Common myeloid progenitor, CD34-positive (primary cell): ENCODE results near the gene RAPGEF6.
"Not testable (repeated sequence)": the region's sequence is repeated elsewhere in the genome, so short reads cannot be mapped to it uniquely, and the experiment has no call there.

ENCODE experiments used
- CTCF ChIA-PET: fragments of 350-600 bp; sonication (Branson Sonifier 250); formaldehyde crosslinking; loops from one replicate; lab custom pipeline; 2021; ENCODE audit warnings: antibody characterized with exemption; lab: Charles Lee
- POLR2A ChIA-PET: fragments of 350-600 bp; sonication (Branson Sonifier 250); formaldehyde crosslinking; loops from one replicate; lab custom pipeline; 2021; ENCODE audit warnings: antibody characterized with exemption; lab: Charles Lee
- DNase-seq, 3 donors: peaks; one replicate each; pipeline versions ENCODE4 v3.0.0 to v3.0.0-alpha.2; 2013
- H3K27ac ChIP-seq, 2 experiments: 1 replicate in 1 of 2; 2 replicates in 1 of 2; pipeline ENCODE4 v1.7.0; 2013; ENCODE audit warnings: inconsistent platforms in 2 of 2, low read length in 2 of 2, mild to moderate bottlenecking in 2 of 2, low read depth in 1 of 2, moderate library complexity in 1 of 2; ENCODE audit not compliant: severe bottlenecking in 2 of 2, insufficient read depth in 1 of 2, poor library complexity in 1 of 2
- H3K27me3 ChIP-seq, 5 experiments: replicated peaks in 2 of 5; 1 replicate in 3 of 5; 2 replicates in 2 of 5; pipeline versions ENCODE4 v1.6.1 to v1.7.0; 2013; ENCODE audit warnings: low read length in 4 of 5, mild to moderate bottlenecking in 2 of 5, moderate library complexity in 2 of 5, inconsistent platforms in 1 of 5; ENCODE audit not compliant: insufficient read depth in 5 of 5, control insufficient read depth in 4 of 5
- H3K36me3 ChIP-seq, 4 experiments: 1 replicate in 2 of 4; 2 replicates in 2 of 4; pipeline versions ENCODE4 v1.6.1 to v1.7.0; 2013; ENCODE audit warnings: low read length in 3 of 4, control low read depth in 1 of 4, mild to moderate bottlenecking in 1 of 4; ENCODE audit not compliant: control insufficient read depth in 4 of 4, insufficient read depth in 4 of 4
- H3K4me1 ChIP-seq, 4 experiments: 1 replicate in 3 of 4; 2 replicates in 1 of 4; pipeline versions ENCODE4 v1.6.1 to v1.7.1; 2013; ENCODE audit warnings: low read length in 3 of 4, mild to moderate bottlenecking in 3 of 4, control low read depth in 1 of 4, inconsistent platforms in 1 of 4, moderate library complexity in 1 of 4; ENCODE audit not compliant: control insufficient read depth in 4 of 4, insufficient read depth in 4 of 4; ENCODE audit errors: control extremely low read depth in 1 of 4
- H3K4me3 ChIP-seq, 7 experiments: 1 replicate in 4 of 7; 2 replicates in 3 of 7; pipeline versions ENCODE4 v1.5.1 to v1.7.0; 2013; ENCODE audit warnings: mild to moderate bottlenecking in 7 of 7, low read length in 6 of 7, moderate library complexity in 6 of 7, inconsistent platforms in 2 of 7, low read depth in 2 of 7, control low read depth in 1 of 7; ENCODE audit not compliant: insufficient read depth in 4 of 7, control insufficient read depth in 1 of 7; ENCODE audit errors: extremely low read depth in 1 of 7
- H3K9me3 ChIP-seq, 5 experiments: 1 replicate in 4 of 5; 2 replicates in 1 of 5; pipeline versions ENCODE4 v1.6.1 to v1.7.1; 2013; ENCODE audit warnings: low read length in 4 of 5, mild to moderate bottlenecking in 2 of 5, inconsistent platforms in 1 of 5, low read depth in 1 of 5, moderate library complexity in 1 of 5; ENCODE audit not compliant: control insufficient read depth in 4 of 5, insufficient read depth in 2 of 5; ENCODE audit errors: control extremely low read depth in 1 of 5
- WGBS: methylation state at CpG from one replicate; pipeline ENCODE4 v1.1.5; 2013; ENCODE audit not compliant: insufficient coverage; 5-methylcytosine and 5-hydroxymethylcytosine counted together

Gene RAPGEF6

DNA sequence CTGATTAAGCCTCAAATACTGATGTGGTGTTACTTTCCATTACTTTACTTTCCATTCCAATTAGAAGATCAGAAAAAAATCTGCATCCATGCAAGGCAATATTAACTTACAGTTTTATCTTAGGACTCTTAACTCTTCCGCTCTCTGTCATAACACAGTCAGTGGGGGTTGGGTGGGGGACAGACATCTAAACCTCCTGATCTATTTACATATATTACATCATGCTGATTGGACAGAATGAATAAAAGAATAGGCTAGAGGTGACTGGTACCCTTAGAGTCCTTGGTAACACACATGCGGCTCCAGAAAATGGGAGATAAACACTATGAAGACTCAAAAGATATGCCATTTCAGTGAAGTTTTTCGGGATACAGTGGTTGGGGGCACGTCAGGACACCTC lies 27.6 kb downstream of the RAPGEF6 start:
- H3K27me3 ChIP-seq: no peaks in the 10 kb centered on the region
- ChIA-PET POLR2A (no interaction called here), CTCF (no interaction called here)
- peaks cover 0 to 3% (median 0%) of the 10 kb centered on the region in 4 experiments for H3K4me1 ChIP-seq
- H3K4me3 ChIP-seq: no peak overlapping the region
- no peak overlapping the region for H3K27ac ChIP-seq
- 100% methylated on average over 3 of the region's 4 CpGs for WGBS
- peaks cover 2 to 7% (median 5%) of the 10 kb centered on the region in 4 experiments for H3K36me3 ChIP-seq
- peak in 2 of 3 donors; percentile 3 to 29 for DNase-seq
- H3K9me3 ChIP-seq: no peaks in the 10 kb centered on the region

DNA sequence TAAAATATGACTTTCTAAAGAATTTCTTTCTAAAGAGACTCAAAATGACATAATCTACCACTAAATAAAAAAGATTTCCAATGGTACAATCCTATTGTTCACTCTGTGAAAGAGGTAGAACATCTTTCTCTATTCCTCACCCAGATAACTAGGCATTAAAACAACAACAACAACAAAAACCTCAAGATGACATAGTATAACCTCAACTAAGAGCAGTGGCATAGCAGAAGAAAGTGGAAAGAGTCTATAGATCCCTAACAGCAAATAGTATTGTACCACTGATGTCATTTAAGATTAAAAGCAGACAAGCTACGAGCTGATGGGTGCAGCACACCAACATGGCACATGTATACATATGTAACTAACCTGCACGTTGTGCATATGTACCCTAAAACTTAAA lies 29.9 kb downstream of the RAPGEF6 start:
- ChIA-PET CTCF (interaction anchor here (1.4 to 1.5 kb wide), 2 partner anchors 10 to 16 kb away, joined by 4 to 5 read pairs; no protein-coding TSS in a partner anchor), POLR2A (no interaction called here)
- WGBS: no CpG with 5 or more reads among the region's 2 CpGs

DNA sequence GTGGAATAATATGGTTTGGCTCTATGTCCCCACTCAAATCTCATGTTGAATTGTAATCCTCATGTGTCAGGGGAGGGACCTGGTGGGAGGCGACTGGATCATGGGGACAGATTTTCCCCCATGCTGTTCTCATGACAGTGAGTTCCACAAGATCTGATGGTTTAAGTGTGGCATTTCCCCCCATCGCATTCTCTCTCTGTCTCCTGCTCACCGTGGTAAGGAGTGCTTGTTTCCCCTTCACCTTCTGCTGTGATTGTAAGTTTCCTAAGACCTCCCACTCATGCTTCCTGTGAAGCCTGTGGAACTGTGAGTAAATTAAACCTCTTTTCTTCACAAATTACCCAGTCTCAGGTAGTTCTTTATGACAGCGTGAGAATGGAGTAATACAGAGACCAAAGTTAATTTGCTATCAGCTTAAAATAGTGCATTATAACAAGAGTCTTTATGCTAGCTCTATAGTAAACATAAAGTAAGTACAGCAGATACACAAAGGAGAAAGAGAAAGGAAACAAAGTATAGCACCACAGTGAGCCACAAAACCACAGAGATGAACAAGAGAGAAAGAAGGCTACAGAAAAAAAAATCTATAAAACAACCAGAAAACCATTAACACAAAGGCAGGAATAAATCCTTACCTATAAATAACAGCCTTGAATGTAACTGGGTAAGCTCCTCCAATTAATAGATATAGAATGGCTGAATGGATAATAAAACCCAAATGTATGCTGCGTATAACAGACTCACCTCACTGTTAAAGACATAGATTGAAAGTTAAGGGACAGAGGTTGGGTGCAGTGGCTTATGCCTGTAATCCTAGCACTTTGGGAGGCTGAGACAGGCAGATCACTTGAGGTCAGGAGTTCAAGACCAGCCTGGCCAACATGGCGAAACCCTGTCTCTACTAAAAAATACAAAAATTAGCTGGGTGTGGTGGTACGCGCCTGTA lies 39.7 kb downstream of the RAPGEF6 start:
- H3K27me3 ChIP-seq: no peaks in the 10 kb centered on the region
- H3K27ac ChIP-seq: no peak overlapping the region
- H3K36me3 ChIP-seq: peaks cover 0 to 2% (median under 1%) of the 10 kb centered on the region in 4 experiments
- POLR2A ChIA-PET: no interaction called here
- peak overlapping the region in 3 of 7 experiments; percentile 34 to 41 (median 37) for H3K4me3 ChIP-seq
- DNase-seq: peak; percentile 12 to 67 (median 66)
- CTCF ChIA-PET: interaction anchor here (0.6 to 1.5 kb wide), 5 partner anchors 8 to 943 kb away, joined by 4 to 7 read pairs (median 4); no protein-coding TSS in a partner anchor
- H3K9me3 ChIP-seq: no peaks in the 10 kb centered on the region
- WGBS: 60% methylated on average over 5 of the region's 8 CpGs
- peaks cover 0 to 25% (median 20%) of the 10 kb centered on the region in 4 experiments for H3K4me1 ChIP-seq

More for the DNA sequence above, 29.9 kb downstream of the RAPGEF6 start:
- H3K27me3 ChIP-seq: no peaks in the 10 kb centered on the region
- H3K27ac ChIP-seq: no peak overlapping the region
- H3K9me3 ChIP-seq: no peaks in the 10 kb centered on the region
- H3K4me3 ChIP-seq: no peak overlapping the region
- H3K4me1 ChIP-seq: peaks cover 0 to 3% (median 0%) of the 10 kb centered on the region in 4 experiments
- H3K36me3 ChIP-seq: peaks cover 0 to 8% (median 7%) of the 10 kb centered on the region in 4 experiments
- no peak for DNase-seq

DNA sequence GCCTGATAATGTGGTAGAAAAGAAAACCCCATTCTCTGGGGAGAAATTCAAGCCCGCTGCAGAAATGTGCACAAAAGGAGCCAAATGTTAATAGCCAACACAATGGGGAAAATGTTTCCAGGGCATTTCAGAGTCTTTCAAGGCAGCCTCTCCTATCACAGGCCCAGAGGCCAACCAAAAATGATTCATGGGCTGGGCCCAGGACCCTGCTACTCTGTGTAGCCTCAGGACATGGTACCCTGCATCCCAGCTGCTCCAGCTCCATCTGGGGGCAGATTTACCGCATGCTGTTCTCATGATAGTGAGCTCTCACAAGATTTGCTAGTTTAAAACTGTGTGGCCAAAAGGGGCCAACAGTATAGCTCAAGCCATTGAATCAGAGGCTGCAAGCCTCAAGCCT lies 41.1 kb downstream of the RAPGEF6 start:
- Histone ChIP-seq H3K4me3 (no peak overlapping the region), H3K27ac (no peak overlapping the region), H3K27me3 (no peaks in the 10 kb centered on the region), H3K4me1 (peaks cover 2 to 33% (median 26%) of the 10 kb centered on the region in 4 experiments), H3K9me3 (no peaks in the 10 kb centered on the region), H3K36me3 (peaks cover 0 to 2% (median under 1%) of the 10 kb centered on the region in 4 experiments)
- DNase-seq: no peak
- CTCF ChIA-PET: interaction anchor here (0.7 to 8.0 kb wide), 2 partner anchors 85 to 414 kb away, joined by 3 to 126 read pairs; partner anchors contain the start of gene ACSL6
- WGBS: 100% methylated on average over 2 of the region's 2 CpGs
- POLR2A ChIA-PET: no interaction called here

DNA sequence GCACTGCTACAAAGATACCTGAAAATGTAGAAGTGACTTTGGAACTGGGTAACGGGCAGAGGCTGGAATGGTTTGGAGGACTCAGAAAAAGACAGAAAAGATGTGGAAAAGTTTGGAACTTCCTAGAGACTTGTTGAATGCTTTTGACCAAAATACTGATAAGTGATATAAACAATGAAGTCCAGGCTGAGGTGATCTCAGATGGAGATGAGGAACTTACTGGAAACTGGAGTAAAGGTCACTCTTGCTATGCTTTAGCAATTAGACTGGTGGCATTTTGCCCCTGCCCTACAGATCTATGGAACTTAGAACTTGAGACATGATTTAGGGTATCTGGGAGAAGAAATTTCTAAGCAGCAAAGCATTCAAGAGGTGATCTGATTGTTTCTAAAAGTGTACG lies 41.6 kb downstream of the RAPGEF6 start:
- H3K27ac ChIP-seq, H3K36me3 ChIP-seq, H3K27me3 ChIP-seq, H3K9me3 ChIP-seq, DNase-seq, H3K4me3 ChIP-seq: not testable (repeated sequence)
- CTCF ChIA-PET: interaction anchor here (0.7 to 8.0 kb wide), 2 partner anchors 85 to 415 kb away, joined by 3 to 126 read pairs; partner anchors contain the start of gene ACSL6
- POLR2A ChIA-PET: interaction anchor here (0.5 to 0.7 kb wide), 2 partner anchors 169 to 204 kb away, joined by 3 to 4 read pairs; partner anchors contain the start of gene FNIP1
- H3K4me1 ChIP-seq: peaks cover 2 to 33% (median 26%) of the 10 kb centered on the region in 4 experiments
- WGBS: 95% methylated on average over 2 of the region's 2 CpGs

DNA sequence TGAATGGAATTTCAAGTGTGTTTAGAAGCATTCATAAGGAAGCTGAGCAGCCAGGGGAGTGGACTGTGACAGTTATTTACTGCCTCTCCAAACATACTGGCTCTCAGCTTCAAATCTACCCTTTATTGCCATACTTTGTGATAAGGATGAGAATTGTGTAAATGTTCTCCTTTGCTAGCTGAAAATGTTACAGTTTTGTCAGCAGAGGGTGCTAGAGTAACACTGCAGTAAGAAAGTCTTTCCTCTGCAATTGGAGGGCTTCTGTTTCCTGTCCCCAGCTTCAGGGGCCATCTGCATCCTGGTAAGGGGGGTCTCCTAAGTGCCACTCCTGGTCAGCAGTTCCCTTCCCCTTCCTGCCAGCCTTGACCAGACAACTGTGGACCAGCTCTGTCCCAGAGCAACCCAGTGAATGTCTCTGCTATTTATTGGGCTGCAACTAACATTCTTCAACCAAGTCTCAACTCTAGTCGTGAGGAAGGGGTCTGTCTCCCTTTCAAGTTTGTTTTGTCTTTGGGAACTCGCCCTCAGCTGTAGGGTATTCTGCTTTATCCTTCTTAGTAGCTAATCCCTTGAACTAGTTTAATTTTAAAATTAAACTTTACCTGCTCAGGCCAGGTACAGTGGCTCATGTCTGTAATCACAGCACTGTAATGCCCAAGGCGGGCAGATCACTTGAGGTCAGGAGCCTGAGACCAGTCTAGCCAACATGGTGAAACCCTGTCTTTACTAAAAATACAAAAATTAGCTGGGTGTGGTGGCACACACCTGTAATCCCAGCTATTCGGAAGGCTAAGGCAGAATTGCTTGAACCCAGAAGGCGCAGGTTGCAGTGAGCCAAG lies 45.3 kb downstream of the RAPGEF6 start:
- DNase-seq: peak; percentile 72 to 86 (median 84)
- CTCF ChIA-PET: interaction anchor here (0.6 to 8.0 kb wide), 55 partner anchors 9 to 544 kb away, joined by 3 to 126 read pairs (median 4); partner anchors contain the start of genes ACSL6, FNIP1 and IL3
- Histone ChIP-seq H3K36me3 (peaks cover 2 to 9% (median 2%) of the 10 kb centered on the region in 4 experiments), H3K4me3 (no peak overlapping the region), H3K9me3 (no peaks in the 10 kb centered on the region), H3K27me3 (no peaks in the 10 kb centered on the region), H3K27ac (no peak overlapping the region), H3K4me1 (peaks cover 4 to 23% (median 15%) of the 10 kb centered on the region in 4 experiments)
- POLR2A ChIA-PET: interaction anchor here (0.6 kb wide), 1 partner anchor 51 kb away, joined by 3 read pairs; no protein-coding TSS in a partner anchor
- WGBS: 100% methylated on average over 3 of the region's 5 CpGs
